Measurements from ENCODE around the gene ASB13. TPM values are rescaled to one million over a fixed set of nuclear protein-coding genes. Genes with fewer than 3 reads are reported as not detected.

ASB13 gene
- total and polyA plus RNA-seq, 2 experiments from 2014 or later, result 11.6 to 20.2 TPM

DNA sequence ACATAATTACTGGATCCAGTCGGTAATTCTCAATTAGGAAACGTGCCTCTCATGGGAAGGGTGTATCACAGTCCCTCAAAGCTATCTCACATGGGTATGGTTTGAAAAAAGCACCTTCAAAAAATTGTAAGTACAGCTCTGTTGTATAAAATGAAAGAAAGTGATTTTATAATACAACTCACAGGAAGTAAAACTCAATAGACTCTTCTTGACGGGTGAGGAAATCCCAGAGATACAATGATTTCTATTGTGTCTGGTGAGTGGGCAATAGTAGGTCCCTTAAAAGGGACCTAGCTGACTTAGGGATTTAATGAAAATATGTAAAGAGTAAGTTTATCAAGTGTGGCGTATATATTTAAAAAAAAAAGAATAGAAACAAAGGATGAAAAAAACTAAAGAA, 45.2 kb upstream of the ASB13 start (continued):
- TF ChIP-seq, protein P1, sequence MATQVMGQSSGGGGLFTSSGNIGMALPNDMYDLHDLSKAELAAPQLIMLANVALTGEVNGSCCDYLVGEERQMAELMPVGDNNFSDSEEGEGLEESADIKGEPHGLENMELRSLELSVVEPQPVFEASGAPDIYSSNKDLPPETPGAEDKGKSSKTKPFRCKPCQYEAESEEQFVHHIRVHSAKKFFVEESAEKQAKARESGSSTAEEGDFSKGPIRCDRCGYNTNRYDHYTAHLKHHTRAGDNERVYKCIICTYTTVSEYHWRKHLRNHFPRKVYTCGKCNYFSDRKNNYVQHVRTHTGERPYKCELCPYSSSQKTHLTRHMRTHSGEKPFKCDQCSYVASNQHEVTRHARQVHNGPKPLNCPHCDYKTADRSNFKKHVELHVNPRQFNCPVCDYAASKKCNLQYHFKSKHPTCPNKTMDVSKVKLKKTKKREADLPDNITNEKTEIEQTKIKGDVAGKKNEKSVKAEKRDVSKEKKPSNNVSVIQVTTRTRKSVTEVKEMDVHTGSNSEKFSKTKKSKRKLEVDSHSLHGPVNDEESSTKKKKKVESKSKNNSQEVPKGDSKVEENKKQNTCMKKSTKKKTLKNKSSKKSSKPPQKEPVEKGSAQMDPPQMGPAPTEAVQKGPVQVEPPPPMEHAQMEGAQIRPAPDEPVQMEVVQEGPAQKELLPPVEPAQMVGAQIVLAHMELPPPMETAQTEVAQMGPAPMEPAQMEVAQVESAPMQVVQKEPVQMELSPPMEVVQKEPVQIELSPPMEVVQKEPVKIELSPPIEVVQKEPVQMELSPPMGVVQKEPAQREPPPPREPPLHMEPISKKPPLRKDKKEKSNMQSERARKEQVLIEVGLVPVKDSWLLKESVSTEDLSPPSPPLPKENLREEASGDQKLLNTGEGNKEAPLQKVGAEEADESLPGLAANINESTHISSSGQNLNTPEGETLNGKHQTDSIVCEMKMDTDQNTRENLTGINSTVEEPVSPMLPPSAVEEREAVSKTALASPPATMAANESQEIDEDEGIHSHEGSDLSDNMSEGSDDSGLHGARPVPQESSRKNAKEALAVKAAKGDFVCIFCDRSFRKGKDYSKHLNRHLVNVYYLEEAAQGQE (IDR thresholded peaks at IDR 0.05; ENCODE audit: unreplicated experiment), result no peak
- TF ChIP-seq ZNF331 (CRISPR knock-in tag; IDR thresholded peaks at IDR 0.05; ENCODE audit: low read depth) (no peak), ZNF114 (CRISPR knock-in tag; IDR thresholded peaks at IDR 0.05) (no peak), EZH2 (IDR thresholded peaks at IDR 0.05; ENCODE audit: low read depth, unreplicated experiment) (no peak), JUNB (IDR thresholded peaks at IDR 0.05; ENCODE audit: unreplicated experiment) (no peak), POLR2AphosphoS5 (IDR thresholded peaks at IDR 0.05; ENCODE audit: low read depth) (no peak), NANOG (IDR thresholded peaks at IDR 0.05; ENCODE audit: borderline replicate concordance) (no peak), EZH2phosphoT487 (IDR thresholded peaks at IDR 0.05; ENCODE audit: unreplicated experiment) (no peak)
- TF ChIP-seq, protein P2, sequence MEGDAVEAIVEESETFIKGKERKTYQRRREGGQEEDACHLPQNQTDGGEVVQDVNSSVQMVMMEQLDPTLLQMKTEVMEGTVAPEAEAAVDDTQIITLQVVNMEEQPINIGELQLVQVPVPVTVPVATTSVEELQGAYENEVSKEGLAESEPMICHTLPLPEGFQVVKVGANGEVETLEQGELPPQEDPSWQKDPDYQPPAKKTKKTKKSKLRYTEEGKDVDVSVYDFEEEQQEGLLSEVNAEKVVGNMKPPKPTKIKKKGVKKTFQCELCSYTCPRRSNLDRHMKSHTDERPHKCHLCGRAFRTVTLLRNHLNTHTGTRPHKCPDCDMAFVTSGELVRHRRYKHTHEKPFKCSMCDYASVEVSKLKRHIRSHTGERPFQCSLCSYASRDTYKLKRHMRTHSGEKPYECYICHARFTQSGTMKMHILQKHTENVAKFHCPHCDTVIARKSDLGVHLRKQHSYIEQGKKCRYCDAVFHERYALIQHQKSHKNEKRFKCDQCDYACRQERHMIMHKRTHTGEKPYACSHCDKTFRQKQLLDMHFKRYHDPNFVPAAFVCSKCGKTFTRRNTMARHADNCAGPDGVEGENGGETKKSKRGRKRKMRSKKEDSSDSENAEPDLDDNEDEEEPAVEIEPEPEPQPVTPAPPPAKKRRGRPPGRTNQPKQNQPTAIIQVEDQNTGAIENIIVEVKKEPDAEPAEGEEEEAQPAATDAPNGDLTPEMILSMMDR (conservative IDR thresholded peaks at IDR 0.05; ENCODE audit: low read depth in 2 of 2), result no peak

DNA sequence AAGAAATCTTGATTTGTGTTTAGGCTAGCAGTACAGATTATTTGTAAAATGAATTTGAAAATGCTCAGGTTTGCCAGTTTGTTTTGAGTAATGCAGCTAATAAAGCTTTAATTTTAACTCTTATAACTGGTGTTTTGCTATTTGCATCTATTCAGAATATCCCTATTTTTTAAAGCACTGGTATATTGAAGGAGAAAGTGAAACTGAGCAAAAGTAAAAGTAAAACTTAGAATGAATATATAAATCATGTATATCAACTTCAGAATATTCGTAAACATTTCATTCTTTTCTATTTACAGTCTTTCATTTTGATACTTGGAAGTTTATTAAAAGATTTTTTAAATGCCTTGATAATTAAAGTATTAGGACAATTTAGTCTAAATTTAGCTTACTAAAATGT, 44.5 kb upstream of the ASB13 start:
- H3K4me3 ChIP-seq, result no peak overlapping the region
- H2AFZ ChIP-seq, result no peak overlapping the region
- Mint-ChIP-seq H3K27me3 (ENCODE audit: insufficient read depth, low read depth, poor library complexity) (no peaks in the 10 kb centered on the region), H3K36me3 (ENCODE audit: low read depth) (no peaks in the 10 kb centered on the region), H3K4me3 (no peak overlapping the region), H3K9me3 (no peaks in the 10 kb centered on the region), H3K4me1 (peaks cover 22% of the 10 kb centered on the region), H3K27ac (no peak overlapping the region)
- H3K27ac ChIP-seq (ENCODE audit: low read depth), result no peak overlapping the region
- no peaks in the 10 kb centered on the region for H3K9me2 ChIP-seq (ENCODE audit: insufficient read depth)
- peaks cover 93% of the 10 kb centered on the region for H3K79me2 ChIP-seq (replicated peaks; ENCODE audit: insufficient read depth)
- no peak overlapping the region for H3K4me2 ChIP-seq
- no peaks in the 10 kb centered on the region for H3K36me3 ChIP-seq (ENCODE audit: insufficient read depth)
- H3K27me3 ChIP-seq (ENCODE audit: insufficient read depth), result no peaks in the 10 kb centered on the region
- no peak for DNase-seq (ENCODE audit: low spot score)
- no peak for ATAC-seq
- H3K4me1 ChIP-seq (ENCODE audit: insufficient read depth), result peaks cover 5% of the 10 kb centered on the region; the same call in 1 of the 2 replicates
- H3F3A ChIP-seq (replicated peaks; ENCODE audit: low read depth), result no peaks in the 10 kb centered on the region
- peaks cover 9% of the 10 kb centered on the region; the same call in 1 of the 2 replicates for H4K20me1 ChIP-seq (replicated peaks; ENCODE audit: insufficient read depth)
- TF ChIP-seq, protein P2 (conservative IDR thresholded peaks at IDR 0.05; ENCODE audit: low read depth in 2 of 2), result no peak
- TF ChIP-seq EZH2phosphoT487 (IDR thresholded peaks at IDR 0.05; ENCODE audit: unreplicated experiment) (no peak), NANOG (IDR thresholded peaks at IDR 0.05; ENCODE audit: borderline replicate concordance) (no peak), ZNF331 (CRISPR knock-in tag; IDR thresholded peaks at IDR 0.05; ENCODE audit: low read depth) (no peak), ZNF114 (CRISPR knock-in tag; IDR thresholded peaks at IDR 0.05) (no peak), EZH2 (IDR thresholded peaks at IDR 0.05; ENCODE audit: low read depth, unreplicated experiment) (no peak), POLR2AphosphoS5 (IDR thresholded peaks at IDR 0.05; ENCODE audit: low read depth) (no peak), STAT1 (IDR thresholded peaks at IDR 0.05; ENCODE audit: unreplicated experiment) (no peak)
- TF ChIP-seq, protein P1 (IDR thresholded peaks at IDR 0.05; ENCODE audit: unreplicated experiment), result no peak

Data from GM23338 (cell line).